Activated CD4-positive, CD25-positive, alpha-beta regulatory T cell treated with anti-CD3 and anti-CD28 coated beads, Interleukin-2, amount 50 U/mL, for 72 hours (primary cell): ENCODE data around the gene SCN3A.

Experiments
- DNase-seq: peaks from one replicate; pipeline ENCODE4 v3.0.0; 2021

SCN3A gene

GRCh38 chr2:165109915-165110314 lies 93.9 kb downstream of the SCN3A start:
- no peak for DNase-seq

- DNase-seq, result no peak
These were observed 97.9 kb downstream of the SCN3A start for GRCh38 chr2:165105926-165106325.

DNA sequence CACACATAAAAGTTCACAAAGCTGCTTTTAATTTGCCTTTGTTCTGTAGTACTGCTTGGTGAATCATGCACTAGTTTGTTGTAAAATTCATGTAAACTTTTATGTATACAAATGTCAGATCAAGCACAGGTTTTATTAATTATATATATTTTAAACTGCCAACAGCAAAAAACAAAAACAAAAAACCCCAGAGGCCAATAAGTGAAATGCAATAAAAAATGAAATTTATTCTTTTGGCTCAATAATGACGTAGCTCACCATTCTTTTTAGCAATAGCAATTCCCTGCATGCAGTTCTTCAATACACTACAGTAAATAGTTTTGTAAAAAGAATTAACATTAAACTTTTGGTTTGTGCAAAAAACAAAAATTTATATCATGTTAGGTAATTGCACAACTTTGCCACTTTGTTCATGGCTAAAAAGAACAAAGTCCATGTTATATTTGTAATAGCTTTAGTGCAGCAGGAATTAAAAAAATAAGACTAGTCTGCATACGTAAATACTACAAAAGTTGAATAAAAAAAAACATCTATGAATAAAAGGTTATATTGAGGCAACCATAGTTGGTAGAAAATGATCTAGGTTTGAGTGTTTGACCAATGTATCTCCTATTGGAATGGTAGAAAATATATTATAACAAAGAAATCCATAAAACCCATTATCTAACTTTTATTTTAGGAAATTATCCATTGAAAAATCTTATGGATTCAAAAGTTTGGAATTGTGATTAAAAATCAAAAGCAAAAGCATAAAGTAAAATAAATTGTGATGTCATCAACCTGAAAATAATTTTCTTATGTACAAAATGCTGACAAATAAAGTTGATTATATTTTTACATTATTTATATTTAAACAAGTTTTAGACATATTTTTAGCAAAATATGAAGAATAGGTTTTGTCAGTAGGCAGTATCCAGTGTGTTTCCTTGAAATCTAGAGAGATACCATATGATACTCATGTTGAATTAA lies 115.6 kb downstream of the SCN3A start:
- no peak for DNase-seq

DNA sequence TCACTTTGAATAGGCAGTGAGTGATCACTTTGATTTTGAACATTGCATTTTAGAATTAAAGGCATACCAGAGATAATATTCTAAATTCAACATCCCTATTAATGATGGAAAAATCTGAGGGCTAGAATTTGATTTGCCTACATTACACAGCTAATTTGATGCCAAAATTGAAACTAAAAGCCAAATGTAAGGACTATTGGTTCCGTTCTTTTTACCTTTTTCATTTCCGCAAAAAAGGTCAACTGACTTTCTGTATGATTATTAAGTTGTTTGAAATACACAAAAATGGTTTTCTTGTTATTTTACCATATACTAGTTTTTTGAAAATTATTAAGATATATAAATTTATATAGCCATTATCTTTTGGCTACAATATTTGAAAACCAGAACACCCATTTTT lies 117.5 kb downstream of the SCN3A start:
- no peak for DNase-seq

DNA sequence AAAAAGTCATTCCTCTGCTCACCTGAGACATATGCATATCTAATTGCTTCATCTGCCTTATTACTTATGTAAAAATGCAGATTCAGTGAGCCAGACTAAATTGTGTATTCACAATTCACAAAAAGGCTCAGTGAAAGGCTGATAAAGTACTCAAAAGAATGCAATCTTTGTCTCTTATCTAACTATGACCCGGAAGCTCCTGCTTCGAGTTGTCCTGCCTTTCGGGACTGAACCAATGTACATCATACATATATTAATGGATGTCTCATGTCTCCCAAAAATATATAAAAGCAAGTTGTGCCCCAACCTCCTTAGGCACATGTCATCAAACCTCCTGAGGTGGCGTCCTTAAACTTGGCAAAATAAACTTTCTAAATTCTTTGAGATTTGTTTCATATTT lies 120.5 kb downstream of the SCN3A start:
- DNase-seq, result no peak

GRCh38 chr2:165082479-165082878 lies 121.4 kb downstream of the SCN3A start:
- no peak for DNase-seq

- DNase-seq, result no peak
These were observed 122.6 kb downstream of the SCN3A start for GRCh38 chr2:165081276-165081675.

DNA sequence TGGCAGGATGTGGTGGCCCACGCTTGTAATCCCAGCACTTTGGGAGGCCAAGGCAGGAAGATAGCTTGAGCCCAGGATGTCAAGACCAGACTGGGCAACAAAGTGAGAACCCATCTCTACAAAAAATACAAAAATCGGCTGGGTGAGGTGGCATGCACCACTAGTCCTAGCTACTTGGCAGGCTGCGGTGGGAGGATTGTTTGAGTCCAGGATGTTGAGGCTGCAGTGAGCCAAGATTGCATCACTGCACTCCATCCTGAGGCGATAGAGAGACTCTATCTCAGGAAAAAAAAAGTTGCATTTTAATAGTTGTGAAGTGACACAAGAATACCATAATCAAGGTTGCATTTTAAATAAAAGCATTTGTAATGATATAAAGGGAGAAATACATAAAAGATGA lies 124.4 kb downstream of the SCN3A start:
- DNase-seq, result no peak

GRCh38 chr2:165078913-165079312 lies 124.9 kb downstream of the SCN3A start:
- no peak for DNase-seq

- DNase-seq, result no peak
These were observed 129.0 kb downstream of the SCN3A start for GRCh38 chr2:165074884-165075283.

GRCh38 chr2:165074323-165074722 lies 129.5 kb downstream of the SCN3A start:
- DNase-seq, result no peak

- DNase-seq, result no peak
These were observed 133.8 kb downstream of the SCN3A start for GRCh38 chr2:165070076-165070475.

- no peak for DNase-seq
These were observed 134.7 kb downstream of the SCN3A start for GRCh38 chr2:165069151-165069550.

DNA sequence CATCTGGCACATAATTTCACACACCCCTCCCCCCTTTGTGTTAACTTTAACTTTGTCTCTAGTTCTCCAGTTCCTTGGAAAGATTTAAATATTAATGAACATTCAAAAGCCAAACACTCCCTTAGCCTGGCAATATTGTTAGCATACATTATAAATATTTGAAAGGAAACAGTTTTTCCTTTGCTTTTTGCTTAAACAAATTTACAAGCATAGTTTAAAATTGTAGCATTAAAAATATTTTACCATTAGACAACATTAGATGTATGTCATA lies 135.4 kb downstream of the SCN3A start:
- DNase-seq, result no peak

DNA sequence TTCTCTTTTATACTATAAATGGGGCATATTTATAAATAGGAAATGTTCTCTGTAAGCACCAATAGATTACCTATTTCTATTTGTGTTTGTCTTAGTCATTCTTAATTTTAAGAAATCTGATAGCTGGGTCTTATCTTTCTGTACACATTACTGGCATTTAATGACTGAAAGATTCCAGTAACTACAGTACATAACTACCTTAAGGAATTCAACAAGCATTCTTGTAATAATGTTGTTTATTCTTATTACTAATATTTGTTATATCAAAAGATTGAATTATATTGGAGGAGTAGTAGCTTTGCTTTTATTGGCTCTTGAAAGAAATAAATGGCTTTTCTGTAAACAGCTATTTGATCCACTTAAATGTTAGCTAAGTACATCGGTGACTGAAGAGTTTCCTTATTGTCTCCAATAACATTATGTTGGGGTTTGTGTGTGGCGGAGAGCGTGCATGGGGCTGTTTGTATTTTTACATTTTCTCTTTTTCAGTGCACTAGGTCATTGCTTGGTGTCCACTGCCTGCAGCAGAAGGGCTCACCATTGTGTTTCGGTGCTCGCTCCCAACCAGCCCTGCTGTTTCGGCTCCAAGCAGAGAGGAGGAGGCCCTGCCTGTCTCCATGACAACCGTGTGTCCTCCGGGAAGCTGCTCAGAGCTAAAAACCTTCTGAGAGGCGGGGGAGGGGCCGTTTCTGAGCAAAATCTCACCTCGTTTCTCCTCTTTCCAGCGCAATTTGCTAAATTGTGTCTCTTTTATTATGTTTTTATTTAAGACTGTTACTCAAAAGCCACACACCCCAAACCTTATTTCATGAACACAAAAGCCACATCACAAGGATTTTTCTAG lies 136.0 kb downstream of the SCN3A start:
- DNase-seq, result no peak

- no peak for DNase-seq
These were observed 139.1 kb downstream of the SCN3A start for GRCh38 chr2:165064743-165065142.

- DNase-seq, result no peak
These were observed 143.4 kb downstream of the SCN3A start for GRCh38 chr2:165060411-165060810.

- DNase-seq, result no peak
These were observed 145.2 kb downstream of the SCN3A start for GRCh38 chr2:165058476-165059265.

DNA sequence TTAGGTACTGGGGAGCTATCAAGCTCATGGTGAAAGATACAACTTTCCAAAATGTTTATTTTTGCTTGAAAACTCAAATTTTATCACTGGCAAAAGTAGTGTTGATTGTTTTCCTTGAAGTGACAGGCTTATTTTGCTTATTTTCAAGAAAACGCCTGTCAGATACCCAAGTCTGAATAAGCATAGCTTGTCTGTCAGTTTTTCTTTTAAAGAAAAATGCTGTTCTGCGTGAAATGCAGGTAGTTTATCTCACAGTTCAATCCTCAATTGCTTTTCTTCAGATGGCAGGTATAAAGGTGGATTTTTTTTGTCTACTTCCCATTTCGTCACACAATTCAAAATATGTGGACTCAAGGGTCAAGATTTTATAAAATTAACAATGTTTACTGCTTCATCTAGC lies 145.9 kb downstream of the SCN3A start:
- DNase-seq, result no peak

GRCh38 chr2:165057308-165057707 lies 146.5 kb downstream of the SCN3A start:
- DNase-seq, result no peak

DNA sequence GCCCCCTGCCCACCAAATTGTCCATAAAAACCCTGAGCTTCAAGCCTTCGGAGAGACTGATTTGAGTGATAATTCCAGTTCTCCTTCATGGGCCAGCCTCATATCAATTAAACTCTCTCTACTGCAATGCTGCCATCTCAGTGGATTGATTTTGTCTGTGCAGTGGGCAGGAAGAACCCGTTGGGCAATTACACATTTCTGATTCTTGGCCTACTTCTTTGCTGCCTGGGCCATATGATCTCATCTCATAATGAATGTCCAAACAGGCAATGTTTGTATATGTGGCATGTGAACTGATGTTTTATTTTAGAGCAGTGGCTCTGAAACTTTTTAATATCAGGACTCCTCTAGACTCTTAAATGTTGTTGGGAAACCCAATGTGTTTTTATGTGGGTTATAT lies 147.3 kb downstream of the SCN3A start:
- no peak for DNase-seq

DNA sequence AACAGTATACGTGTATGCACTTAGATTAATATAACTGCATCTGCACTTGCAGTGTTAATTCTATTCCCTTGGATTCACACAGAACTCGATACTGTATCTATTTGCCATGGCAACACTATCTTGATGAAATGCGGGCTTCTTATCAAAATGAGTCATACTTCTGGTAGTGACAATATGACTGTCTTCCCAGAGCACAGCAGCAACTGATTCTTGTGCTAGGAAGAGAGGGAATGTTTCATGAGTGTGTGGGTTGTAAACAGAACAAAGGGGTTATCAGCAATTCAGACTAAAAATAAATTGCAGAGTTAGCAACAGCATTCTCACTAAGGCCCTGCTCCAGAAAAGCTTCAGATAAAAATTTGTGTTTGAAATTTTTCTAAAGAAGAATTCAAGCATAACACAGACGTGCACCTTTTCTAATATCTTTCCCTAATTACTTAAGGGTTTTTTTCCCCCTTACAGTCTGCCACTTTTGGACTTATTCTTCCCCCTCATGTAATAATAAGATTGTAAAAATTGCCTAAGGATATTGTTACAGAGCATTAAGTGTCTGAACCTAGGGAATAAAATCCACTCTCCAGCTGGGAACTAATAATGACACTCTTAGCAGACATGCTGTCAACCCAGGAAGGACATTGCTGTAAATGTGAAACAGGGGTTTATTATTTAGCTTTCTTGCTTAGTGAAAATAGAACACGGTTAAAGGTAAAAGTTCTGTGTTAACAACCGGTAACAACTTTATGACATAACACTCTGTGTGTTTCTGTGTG lies 148.6 kb downstream of the SCN3A start:
- no peak for DNase-seq

DNA sequence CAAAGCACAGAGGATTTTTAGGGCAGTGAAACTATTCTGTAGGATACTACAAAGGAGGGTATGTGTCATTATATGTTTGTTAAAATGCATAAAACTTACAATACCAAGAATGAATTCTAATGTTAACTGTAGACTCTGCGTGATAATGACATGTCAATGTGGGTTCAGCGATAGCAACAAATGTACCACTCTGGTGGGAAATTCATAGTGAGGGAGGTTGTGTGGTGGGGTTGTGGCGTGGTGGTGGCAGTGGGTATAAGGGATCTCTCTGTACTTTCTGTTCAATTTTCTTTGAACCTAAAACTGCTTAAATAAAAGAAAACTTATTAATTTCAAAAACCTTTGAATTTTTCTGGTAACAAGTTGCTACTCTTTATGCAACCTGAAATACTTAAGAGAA lies 149.2 kb downstream of the SCN3A start:
- no peak for DNase-seq
